Measurements from ENCODE around the gene RBBP8. TPM values are rescaled to one million over a fixed set of nuclear protein-coding genes. Genes with fewer than 3 reads are reported as not detected.

Gene RBBP8
- total RNA-seq, 4 donors from 2014 or later, result 14.2 to 33.5 (median 20.9) TPM

- no peak for ATAC-seq
- H3K27ac ChIP-seq, result no peak overlapping the region
- peaks cover 0 to 5% (median 0%) of the 10 kb centered on the region in 3 donors for H3K4me1 ChIP-seq
- no peaks in the 10 kb centered on the region for H3K27me3 ChIP-seq
- no peaks in the 10 kb centered on the region for H3K36me3 ChIP-seq
- H3K4me3 ChIP-seq, result no peak overlapping the region
- 80% methylated on average over 3 of the region's 3 CpGs for WGBS, 2 donors (ENCODE audit: low coverage in 1 of 2)
- TF ChIP-seq CTCF (IDR thresholded peaks at IDR 0.05), result no peak
- no peak for TF ChIP-seq POLR2AphosphoS5 (IDR thresholded peaks at IDR 0.05)
- no peak for TF ChIP-seq POLR2A (IDR thresholded peaks at IDR 0.05)
- TF ChIP-seq EP300 (IDR thresholded peaks at IDR 0.05), result no peak
- H3K9me3 ChIP-seq, result no peaks in the 10 kb centered on the region
Observed at GRCh38 chr18:23036660-23037201, 103.6 kb downstream of the RBBP8 start.

GRCh38 chr18:23037646-23038045 lies 104.5 kb downstream of the RBBP8 start:
- WGBS, 2 donors (ENCODE audit: low coverage in 1 of 2), result 83 to 100% methylated on average over 2 of the region's 2 CpGs
- H3K27ac ChIP-seq, result no peak overlapping the region
- H3K9me3 ChIP-seq, result no peaks in the 10 kb centered on the region
- no peak for TF ChIP-seq POLR2A (IDR thresholded peaks at IDR 0.05)
- no peak for TF ChIP-seq CTCF (IDR thresholded peaks at IDR 0.05)
- no peak for TF ChIP-seq POLR2AphosphoS5 (IDR thresholded peaks at IDR 0.05)
- no peak for TF ChIP-seq EP300 (IDR thresholded peaks at IDR 0.05)
- H3K36me3 ChIP-seq, result no peaks in the 10 kb centered on the region
- H3K4me3 ChIP-seq, result no peak overlapping the region
- H3K27me3 ChIP-seq, result no peaks in the 10 kb centered on the region
- no peaks in the 10 kb centered on the region for H3K4me1 ChIP-seq
- ATAC-seq, result no peak

- no peak overlapping the region for H3K4me3 ChIP-seq
- no peaks in the 10 kb centered on the region for H3K36me3 ChIP-seq
- no peak for ATAC-seq
- H3K4me1 ChIP-seq, result no peaks in the 10 kb centered on the region
- TF ChIP-seq POLR2A (IDR thresholded peaks at IDR 0.05) (no peak), CTCF (IDR thresholded peaks at IDR 0.05) (no peak), EP300 (IDR thresholded peaks at IDR 0.05) (no peak)
- H3K27me3 ChIP-seq, result no peaks in the 10 kb centered on the region
- H3K9me3 ChIP-seq, result no peaks in the 10 kb centered on the region
- no peak overlapping the region for H3K27ac ChIP-seq
- 70 to 75% methylated on average over 3 to 4 of the region's 4 CpGs for WGBS, 2 donors (ENCODE audit: low coverage in 1 of 2)
Observed at GRCh38 chr18:23038712-23039111, 105.6 kb downstream of the RBBP8 start.

- Histone ChIP-seq H3K9me3 (no peaks in the 10 kb centered on the region), H3K36me3 (no peaks in the 10 kb centered on the region), H3K27me3 (no peaks in the 10 kb centered on the region), H3K4me3 (no peak overlapping the region), H3K27ac (no peak overlapping the region), H3K4me1 (no peaks in the 10 kb centered on the region)
- no peak for ATAC-seq
- TF ChIP-seq CTCF (IDR thresholded peaks at IDR 0.05), result no peak
- no peak for TF ChIP-seq EP300 (IDR thresholded peaks at IDR 0.05)
- no peak for TF ChIP-seq POLR2A (IDR thresholded peaks at IDR 0.05)
- no peak for TF ChIP-seq POLR2AphosphoS5 (IDR thresholded peaks at IDR 0.05)
Observed at GRCh38 chr18:23042133-23042532, 109.0 kb downstream of the RBBP8 start.

DNA sequence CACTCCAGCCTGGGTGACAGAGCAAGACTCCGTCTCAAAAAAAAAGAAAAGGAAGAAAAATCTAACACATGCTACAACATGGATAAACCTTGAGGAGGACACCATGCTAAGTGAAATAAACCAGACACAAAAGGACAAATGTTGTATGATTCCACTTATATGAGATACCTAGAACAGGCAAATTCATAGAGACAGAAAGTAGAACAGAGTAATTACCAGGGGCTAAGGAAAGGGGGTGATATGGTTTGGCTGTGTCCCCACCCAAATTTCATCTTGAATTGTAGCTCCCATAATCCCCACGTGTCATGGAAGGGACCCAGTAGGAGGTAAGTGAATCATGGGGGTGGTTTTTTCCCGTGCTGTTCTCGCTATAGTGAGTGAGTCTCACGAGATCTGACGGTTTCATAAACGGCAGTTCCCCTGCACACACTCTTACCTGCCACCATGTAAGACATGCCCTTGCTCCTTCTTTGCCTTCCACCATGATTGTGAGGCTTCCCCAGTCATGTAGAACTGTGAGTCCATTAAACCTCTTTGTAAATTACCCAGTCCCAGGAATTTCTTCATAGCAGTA lies 110.8 kb downstream of the RBBP8 start:
- H3K27me3 ChIP-seq, result no peaks in the 10 kb centered on the region
- ATAC-seq, result no peak
- TF ChIP-seq EP300 (IDR thresholded peaks at IDR 0.05) (no peak), POLR2A (IDR thresholded peaks at IDR 0.05) (no peak), CTCF (IDR thresholded peaks at IDR 0.05) (no peak), POLR2AphosphoS5 (IDR thresholded peaks at IDR 0.05) (no peak)
- H3K9me3 ChIP-seq, result no peaks in the 10 kb centered on the region
- H3K27ac ChIP-seq, result no peak overlapping the region
- H3K4me1 ChIP-seq, result no peaks in the 10 kb centered on the region
- 79 to 80% methylated on average over 2 to 6 of the region's 7 CpGs for WGBS, 2 donors (ENCODE audit: low coverage in 1 of 2)
- no peaks in the 10 kb centered on the region for H3K36me3 ChIP-seq
- H3K4me3 ChIP-seq, result no peak overlapping the region

Measured in gastroesophageal sphincter (tissue), 4 donors.